HG03139 (cell line): Measurements from ENCODE around the gene AIFM2.

Experiments
- ATAC-seq: cut with Tn5 transposase; IDR thresholded peaks from one replicate; pipeline ENCODE4 v1.9.1; 2021; ENCODE audit not compliant: unreplicated experiment

The AIFM2 gene

DNA sequence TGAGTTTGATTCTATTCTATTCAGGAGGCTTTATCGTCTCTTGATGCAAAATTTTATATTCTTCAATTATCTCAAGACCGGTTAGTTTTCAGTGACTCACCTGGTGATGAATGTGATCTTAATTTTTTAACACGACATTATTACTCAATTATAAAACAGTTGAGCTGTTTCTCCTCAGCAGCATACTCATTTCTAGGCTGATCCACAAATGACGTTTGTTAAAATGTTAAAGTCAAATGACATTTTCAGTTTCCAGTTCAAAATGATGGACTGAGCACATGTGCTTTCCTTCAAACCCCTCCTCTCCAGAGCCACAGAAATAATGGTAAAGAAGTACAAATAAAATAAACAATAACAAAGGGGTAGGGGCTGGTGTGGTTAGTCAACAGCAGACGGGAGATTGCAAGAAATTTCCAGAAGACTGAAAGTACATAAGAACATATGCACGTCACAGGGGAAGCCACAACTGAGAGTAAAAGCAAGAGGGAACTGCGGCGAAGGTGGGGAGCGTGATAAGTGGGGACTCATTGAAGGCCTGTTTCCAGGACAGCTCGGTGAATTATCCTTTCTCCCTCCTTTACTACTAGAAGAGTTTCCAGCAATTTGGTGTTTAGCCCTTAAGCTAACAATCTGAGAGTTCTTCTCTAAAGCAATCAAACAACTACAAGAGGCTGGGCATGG is 69.1 kb downstream of the AIFM2 start:
- no peak for ATAC-seq
